ENCODE data around the gene SOAT1. TPM values are rescaled to one million over a fixed set of nuclear protein-coding genes. Genes with fewer than 3 reads are reported as not detected.

The SOAT1 gene
- total and polyA plus RNA-seq, 2 of the 8 experiments (the other 6 are each of a cell fraction or from before 2014, with no cell fraction given), result 2.7 to 4.7 TPM

- no peaks in the 10 kb centered on the region for H3K79me1 ChIP-seq (ENCODE audit: low read depth, low read length)
- no peak overlapping the region for H2AFZ ChIP-seq (ENCODE audit: low read length)
- no peak overlapping the region for H3K4me3 ChIP-seq (ENCODE audit: extremely low read depth in 1 of 4, insufficient read depth in 2 of 4, low read depth in 3 of 4, low read length in 4 of 4)
- no peak overlapping the region for H3K14ac ChIP-seq (ENCODE audit: insufficient read length)
- POLR2A ChIA-PET (ENCODE audit: partially characterized antibody), result interaction anchor here (0.6 kb wide), 1 partner anchor 183 kb away, joined by 3 read pairs; no protein-coding TSS in a partner anchor
- no peak overlapping the region for H2AK5ac ChIP-seq (ENCODE audit: low read depth, low read length)
- H4K91ac ChIP-seq (replicated peaks; ENCODE audit: insufficient read length, low read length), result no peak overlapping the region
- no peak overlapping the region for H2BK20ac ChIP-seq (ENCODE audit: low read length)
- H4K5ac ChIP-seq (ENCODE audit: insufficient read length, low read depth, low read length), result no peak overlapping the region
- no peak overlapping the region for H3K56ac ChIP-seq (replicated peaks; ENCODE audit: insufficient read length, low read depth, low read length)
- no peak overlapping the region for H2BK120ac ChIP-seq (replicated peaks; ENCODE audit: low read depth, low read length)
- no peak overlapping the region for H2BK15ac ChIP-seq (ENCODE audit: low read length)
- no peak overlapping the region for H3K4me2 ChIP-seq (ENCODE audit: insufficient read depth in 1 of 2, low read depth in 2 of 2, low read length in 2 of 2)
- no peak overlapping the region for H3K9ac ChIP-seq (replicated peaks in 1 of 4; ENCODE audit: extremely low read depth in 1 of 4, low read depth in 3 of 4, low read length in 3 of 4)
- no peak overlapping the region for H3K27ac ChIP-seq (ENCODE audit: low read depth, low read length)
- no peaks in the 10 kb centered on the region for H3K36me3 ChIP-seq (ENCODE audit: control insufficient read depth in 2 of 4, insufficient read depth in 4 of 4, low read length in 3 of 4)
- TF ChIP-seq GTF2F1 (IDR thresholded peaks at IDR 0.05; ENCODE audit: borderline replicate concordance, low read depth, low read length) (no peak), SP4 (IDR thresholded peaks at IDR 0.05; ENCODE audit: low read length) (no peak), HDAC6 (IDR thresholded peaks at IDR 0.05; ENCODE audit: low read depth, low read length) (no peak), CHD2 (IDR thresholded peaks at IDR 0.05; ENCODE audit: low read length) (no peak), RAD21 (IDR thresholded peaks at IDR 0.05 in 1 of 2, conservative IDR thresholded peaks at IDR 0.05 in 1 of 2; ENCODE audit: low read depth in 2 of 2, low read length in 2 of 2) (no peak), FOSL1 (IDR thresholded peaks at IDR 0.05; ENCODE audit: insufficient read depth, low read depth, low read length) (no peak), GABPA (IDR thresholded peaks at IDR 0.05; ENCODE audit: borderline replicate concordance, insufficient read depth, low read length) (no peak), SIRT6 (IDR thresholded peaks at IDR 0.05; ENCODE audit: low read length) (no peak), ATF2 (IDR thresholded peaks at IDR 0.05; ENCODE audit: low read length) (no peak), JUN (IDR thresholded peaks at IDR 0.05; ENCODE audit: low read depth, low read length) (no peak), RBBP5 (IDR thresholded peaks at IDR 0.05; ENCODE audit: borderline replicate concordance, low read depth, low read length) (no peak), SP1 (IDR thresholded peaks at IDR 0.05; ENCODE audit: low read depth, low read length) (no peak), E2F6 (IDR thresholded peaks at IDR 0.05) (no peak)
- H2BK5ac ChIP-seq (ENCODE audit: low read depth, low read length), result no peak overlapping the region
- FAIRE-seq (no peak), DNase-seq (ENCODE audit: low read depth in 1 of 2, low spot score in 2 of 2) (no peak)
- H4K8ac ChIP-seq (ENCODE audit: extremely low read depth, insufficient read depth, low read length), result no peak overlapping the region
- no peak overlapping the region for H3K4ac ChIP-seq (replicated peaks; ENCODE audit: insufficient read length, low read depth, low read length)
- no peaks in the 10 kb centered on the region for H3K23me2 ChIP-seq (ENCODE audit: low read depth, low read length)
- WGBS, 2 experiments (ENCODE audit: extremely low coverage in 1 of 2, insufficient coverage in 1 of 2, insufficient read length in 1 of 2, insufficient replicate concordance in 2 of 2, low coverage in 1 of 2, low lambda C conversion rate in 2 of 2, missing lambda C conversion rate in 1 of 2), result 87% methylated on average over 1 of the region's 1 CpG; no CpG with 5 or more reads in 1 of the 2 experiments
- H4K20me1 ChIP-seq (replicated peaks in 1 of 2; ENCODE audit: control insufficient read depth in 1 of 2, insufficient read depth in 2 of 2, low read length in 2 of 2), result no peaks in the 10 kb centered on the region
- no peak overlapping the region for H3K18ac ChIP-seq (ENCODE audit: extremely low read depth, low read length)
- no peaks in the 10 kb centered on the region for H3K27me3 ChIP-seq (replicated peaks in 1 of 4; ENCODE audit: control insufficient read depth in 3 of 4, extremely low read depth in 1 of 4, insufficient read depth in 3 of 4, low read length in 3 of 4)
- no peak overlapping the region for H2BK12ac ChIP-seq (ENCODE audit: low read depth, low read length)
- H3K23ac ChIP-seq (ENCODE audit: insufficient read length), result no peak overlapping the region
- H3K4me1 ChIP-seq (replicated peaks in 1 of 4; ENCODE audit: control insufficient read depth in 3 of 4, insufficient read depth in 4 of 4, low read length in 3 of 4), result no peaks in the 10 kb centered on the region
- H3K79me2 ChIP-seq (ENCODE audit: control insufficient read depth in 1 of 2, insufficient read depth in 2 of 2, low read length in 2 of 2), result no peaks in the 10 kb centered on the region
- no peaks in the 10 kb centered on the region for H3K9me3 ChIP-seq (ENCODE audit: insufficient read depth in 2 of 2, low read depth in 1 of 2, low read length in 1 of 2)
- CTCF ChIA-PET (ENCODE audit: partially characterized antibody), result no interaction called here
Measured at GRCh38 chr1:179384027-179384426, 90.4 kb downstream of the SOAT1 start.
